Fibroblast of villous mesenchyme (primary cell): ENCODE data around the gene PTPRN2. TPM values are rescaled to one million over a fixed set of nuclear protein-coding genes. Genes with fewer than 3 reads are reported as not detected.

ENCODE experiments used
- DNase-seq: peaks from one replicate; pipeline ENCODE4 v3.0.0-alpha.2; 2010; ENCODE audit warnings: low read depth
- H3K4me3 ChIP-seq: 2 replicates; pipeline ENCODE4 v1.5.1; 2011; ENCODE audit warnings: low read depth, mild to moderate bottlenecking, low read length
- total RNA-seq: library from RNA; depleted of rRNA; stranded (reverse); fragments of >200 nt; gene quantifications from 2 replicates; pipeline ENCODE4 v1.2.3, GENCODE V29; 2012
- TF ChIP-seq, protein P1 (sequence below): IDR thresholded peaks from 2 replicates; pipeline ENCODE4 v1.5.1; 2012; ENCODE audit warnings: low read depth, mild to moderate bottlenecking, low read length; ENCODE audit not compliant: insufficient read depth

Gene PTPRN2
- total RNA-seq, 1 donor, result not detected

DNA sequence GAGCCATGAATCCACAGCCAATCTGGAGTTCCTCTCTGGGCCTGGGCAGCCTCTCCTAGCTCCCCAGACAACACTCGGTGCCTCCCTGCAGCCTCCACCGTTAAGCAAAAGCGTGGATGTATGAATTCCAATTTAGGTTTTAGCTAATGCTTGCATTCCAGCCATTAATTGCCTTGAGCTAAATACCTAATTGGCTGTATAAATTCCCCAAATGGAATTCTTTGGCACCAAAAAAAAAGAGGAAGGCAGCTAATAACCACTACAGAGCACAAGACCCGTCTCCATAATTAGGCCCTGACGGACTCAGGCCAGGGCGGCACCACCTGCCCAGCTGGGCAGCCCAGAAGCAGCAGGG lies 140.5 kb downstream of the PTPRN2 start:
- no peak overlapping the region for H3K4me3 ChIP-seq
- DNase-seq, result no peak
- TF ChIP-seq, protein P1, sequence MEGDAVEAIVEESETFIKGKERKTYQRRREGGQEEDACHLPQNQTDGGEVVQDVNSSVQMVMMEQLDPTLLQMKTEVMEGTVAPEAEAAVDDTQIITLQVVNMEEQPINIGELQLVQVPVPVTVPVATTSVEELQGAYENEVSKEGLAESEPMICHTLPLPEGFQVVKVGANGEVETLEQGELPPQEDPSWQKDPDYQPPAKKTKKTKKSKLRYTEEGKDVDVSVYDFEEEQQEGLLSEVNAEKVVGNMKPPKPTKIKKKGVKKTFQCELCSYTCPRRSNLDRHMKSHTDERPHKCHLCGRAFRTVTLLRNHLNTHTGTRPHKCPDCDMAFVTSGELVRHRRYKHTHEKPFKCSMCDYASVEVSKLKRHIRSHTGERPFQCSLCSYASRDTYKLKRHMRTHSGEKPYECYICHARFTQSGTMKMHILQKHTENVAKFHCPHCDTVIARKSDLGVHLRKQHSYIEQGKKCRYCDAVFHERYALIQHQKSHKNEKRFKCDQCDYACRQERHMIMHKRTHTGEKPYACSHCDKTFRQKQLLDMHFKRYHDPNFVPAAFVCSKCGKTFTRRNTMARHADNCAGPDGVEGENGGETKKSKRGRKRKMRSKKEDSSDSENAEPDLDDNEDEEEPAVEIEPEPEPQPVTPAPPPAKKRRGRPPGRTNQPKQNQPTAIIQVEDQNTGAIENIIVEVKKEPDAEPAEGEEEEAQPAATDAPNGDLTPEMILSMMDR, result no peak

- H3K4me3 ChIP-seq, result no peak overlapping the region
- DNase-seq, result no peak
- TF ChIP-seq, protein P1, result no peak
Measured at GRCh38 chr7:158446706-158447105, 140.9 kb downstream of the PTPRN2 start.

GRCh38 chr7:158446281-158446680 lies 141.3 kb downstream of the PTPRN2 start:
- DNase-seq, result no peak
- TF ChIP-seq, protein P1, result no peak

GRCh38 chr7:158445421-158446175 lies 142.0 kb downstream of the PTPRN2 start:
- H3K4me3 ChIP-seq, result no peak overlapping the region
- DNase-seq, result no peak
- TF ChIP-seq, protein P1, result no peak

More at GRCh38 chr7:158446281-158446680, 141.3 kb downstream of the PTPRN2 start:
- H3K4me3 ChIP-seq, result no peak overlapping the region

DNA sequence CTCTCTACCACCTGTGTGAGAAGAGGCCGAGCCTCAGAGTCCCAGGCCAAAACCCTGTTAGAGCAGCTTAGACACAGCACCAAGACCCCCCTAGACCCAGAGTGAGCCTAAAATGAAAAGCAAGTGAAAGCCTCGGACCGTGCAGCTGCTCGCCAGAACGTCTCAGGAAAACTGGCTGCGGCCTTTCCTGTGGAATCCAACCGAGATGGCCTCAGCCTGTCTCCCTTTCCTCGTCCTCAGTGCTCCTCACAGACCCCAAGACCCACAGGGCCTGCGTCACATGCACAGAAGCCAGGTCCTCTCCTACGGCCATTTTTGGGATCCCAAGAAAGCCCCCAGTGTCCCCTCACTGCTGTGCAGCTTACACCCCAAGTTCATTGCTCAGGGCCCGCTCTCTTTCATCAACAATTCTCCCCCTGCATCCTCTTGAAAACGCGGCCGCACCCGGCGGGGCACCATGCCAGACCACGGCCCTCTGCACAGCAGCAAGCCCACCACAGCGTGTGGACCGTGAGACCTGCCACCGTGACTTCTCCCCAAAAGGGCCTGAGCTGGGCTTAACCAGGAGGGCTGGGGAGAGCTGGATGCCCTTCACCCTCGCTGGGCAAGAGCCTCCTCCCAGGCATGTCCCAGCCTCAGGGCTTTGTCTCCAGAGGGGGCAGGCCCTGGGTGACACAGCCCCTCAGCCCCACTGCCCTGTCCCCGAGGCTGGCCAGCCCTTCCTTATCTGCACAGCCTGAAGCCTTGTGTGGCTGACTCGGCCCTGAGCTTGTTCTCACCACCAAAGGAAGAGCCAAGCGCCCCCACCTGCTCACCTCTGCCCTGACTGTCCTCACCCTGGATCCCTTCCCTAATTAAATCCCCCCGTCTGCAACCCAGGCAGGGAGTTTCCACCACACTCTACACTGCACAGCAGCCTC lies 142.9 kb downstream of the PTPRN2 start:
- TF ChIP-seq, protein P1, result no peak
- DNase-seq, result no peak
- no peak overlapping the region for H3K4me3 ChIP-seq

DNA sequence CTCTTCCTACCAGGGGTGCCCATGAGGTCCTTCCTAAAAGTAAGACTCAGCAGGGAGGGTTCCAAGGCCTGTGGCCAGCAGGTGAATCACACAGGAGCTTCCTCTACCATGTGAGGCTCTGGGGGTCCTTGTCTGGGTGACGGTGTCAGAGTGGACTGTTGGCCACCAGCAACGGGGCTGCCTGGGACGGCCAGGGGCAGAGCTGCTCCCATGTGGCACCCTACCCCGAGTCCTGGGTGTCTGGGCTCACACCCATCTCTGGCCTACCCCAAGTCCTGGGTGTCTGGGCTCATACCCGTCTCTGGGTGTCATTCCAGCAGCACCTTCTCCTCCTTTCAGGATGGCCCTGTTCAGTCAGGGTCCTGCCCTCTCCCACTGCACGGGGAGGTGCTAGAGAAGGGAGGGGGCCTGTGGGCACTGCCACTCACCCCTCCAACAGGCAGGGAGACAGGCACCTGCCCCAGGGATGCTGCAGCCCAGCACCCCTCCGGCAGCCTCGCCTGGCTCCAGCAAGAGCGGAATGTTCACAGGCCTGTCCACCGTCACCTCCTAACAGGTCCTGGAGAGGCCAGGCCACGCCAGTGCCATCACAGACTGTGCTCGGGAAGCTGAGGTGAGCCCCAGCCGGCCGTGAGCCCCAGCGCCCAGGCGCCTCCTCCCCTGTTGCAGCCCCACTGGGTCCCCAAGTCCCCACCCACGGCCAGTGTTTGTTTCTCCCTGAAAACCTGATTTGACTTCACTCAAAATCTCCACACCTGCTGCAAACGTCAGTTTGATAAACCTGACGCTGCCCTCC lies 143.7 kb downstream of the PTPRN2 start:
- DNase-seq, result no peak
- H3K4me3 ChIP-seq, result no peak overlapping the region
- TF ChIP-seq, protein P1, result no peak
